Thyroid gland (tissue), 4 donors: ENCODE measurements around the gene GLRX5. TPM values are rescaled to one million over a fixed set of nuclear protein-coding genes. Genes with fewer than 3 reads are reported as not detected.
"Not testable (repeated sequence)": the region's sequence is repeated elsewhere in the genome, so short reads cannot be mapped to it uniquely, and the experiment has no call there.

Experiments used
- DNase-seq, 2 donors: peaks; one replicate each; pipeline ENCODE4 v3.0.0-alpha.2; 2019
- H3K27ac ChIP-seq, 3 donors: fragments of 200-600 bp; sonication (generic); 1 replicate in 2 of 3; 2 replicates in 1 of 3; pipeline ENCODE4 v1.5.1; 2016 to 2019; ENCODE audit warnings: mild to moderate bottlenecking in 1 of 3, moderate library complexity in 1 of 3
- H3K27me3 ChIP-seq: fragments of 200-600 bp; sonication (generic); one replicate; pipeline ENCODE4 v1.5.1; 2019
- H3K36me3 ChIP-seq, 2 donors: fragments of 200-600 bp; sonication (generic); one replicate each; pipeline ENCODE4 v1.5.1; 2016 to 2019
- H3K4me1 ChIP-seq, 2 donors: fragments of 200-600 bp; sonication (generic); one replicate each; pipeline ENCODE4 v1.5.1; 2017 to 2019
- H3K4me3 ChIP-seq, 3 donors: fragments of 200-600 bp; sonication (generic); replicated peaks in 1 of 3; 1 replicate in 2 of 3; 2 replicates in 1 of 3; pipeline ENCODE4 v1.5.1; 2016; ENCODE audit warnings: mild to moderate bottlenecking in 1 of 3
- H3K9me3 ChIP-seq: fragments of 200-600 bp; sonication (generic); one replicate; pipeline ENCODE4 v1.5.1; 2017
- POLR2A ChIP-seq, 2 donors: fragments of 450-650 bp; IDR thresholded peaks; one replicate each; pipeline ENCODE4 v1.6.1; 2017; ENCODE audit warnings: antibody characterized with exemption in 2 of 2, mild to moderate bottlenecking in 2 of 2, moderate library complexity in 1 of 2
- WGBS, 2 donors: methylation state at CpG; one replicate each; pipeline ENCODE4 v1.1.5; 2017; 5-methylcytosine and 5-hydroxymethylcytosine counted together
- intact Hi-C: fragments of 100-400 bp; cut with DNase I; formaldehyde crosslinking; loops from one replicate; pipeline ENCODE4 v1.15.1; 2023
- total RNA-seq, 4 donors: library from RNA; depleted of rRNA; stranded (reverse); fragments of >200 nt; gene quantifications; one replicate each; pipeline ENCODE4 v1.2.3, GENCODE V29; 2016
- TF ChIP-seq, protein P1 (sequence below), 6 experiments: fragments of 200-600 bp in 3 of 6; fragments of 450-650 bp in 3 of 6; sonication (generic) in 3 of 6; IDR thresholded peaks; one replicate each; pipeline ENCODE4 v1.5.1; 2016 to 2019; ENCODE audit warnings: antibody characterized with exemption in 6 of 6, mild to moderate bottlenecking in 2 of 6, inconsistent platforms in 1 of 6, moderate library complexity in 1 of 6

The GLRX5 gene
- total RNA-seq, 4 donors from 2014 or later, result 33.9 to 64.1 (median 41.3) TPM

- no peak for TF ChIP-seq POLR2A (IDR thresholded peaks at IDR 0.05)
- TF ChIP-seq, protein P1, sequence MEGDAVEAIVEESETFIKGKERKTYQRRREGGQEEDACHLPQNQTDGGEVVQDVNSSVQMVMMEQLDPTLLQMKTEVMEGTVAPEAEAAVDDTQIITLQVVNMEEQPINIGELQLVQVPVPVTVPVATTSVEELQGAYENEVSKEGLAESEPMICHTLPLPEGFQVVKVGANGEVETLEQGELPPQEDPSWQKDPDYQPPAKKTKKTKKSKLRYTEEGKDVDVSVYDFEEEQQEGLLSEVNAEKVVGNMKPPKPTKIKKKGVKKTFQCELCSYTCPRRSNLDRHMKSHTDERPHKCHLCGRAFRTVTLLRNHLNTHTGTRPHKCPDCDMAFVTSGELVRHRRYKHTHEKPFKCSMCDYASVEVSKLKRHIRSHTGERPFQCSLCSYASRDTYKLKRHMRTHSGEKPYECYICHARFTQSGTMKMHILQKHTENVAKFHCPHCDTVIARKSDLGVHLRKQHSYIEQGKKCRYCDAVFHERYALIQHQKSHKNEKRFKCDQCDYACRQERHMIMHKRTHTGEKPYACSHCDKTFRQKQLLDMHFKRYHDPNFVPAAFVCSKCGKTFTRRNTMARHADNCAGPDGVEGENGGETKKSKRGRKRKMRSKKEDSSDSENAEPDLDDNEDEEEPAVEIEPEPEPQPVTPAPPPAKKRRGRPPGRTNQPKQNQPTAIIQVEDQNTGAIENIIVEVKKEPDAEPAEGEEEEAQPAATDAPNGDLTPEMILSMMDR (IDR thresholded peaks at IDR 0.05), result no peak
- 95 to 97% methylated on average over 7 of the region's 7 CpGs for WGBS, 2 donors
- Histone ChIP-seq H3K27ac (no peak overlapping the region), H3K27me3 (no peaks in the 10 kb centered on the region), H3K4me3 (no peak overlapping the region), H3K4me1 (no peaks in the 10 kb centered on the region), H3K9me3 (no peaks in the 10 kb centered on the region), H3K36me3 (no peaks in the 10 kb centered on the region)
- intact Hi-C loops, result no loop called here
- no peak for DNase-seq
Measured at GRCh38 chr14:95573313-95573712, 38.5 kb downstream of the GLRX5 start.

DNA sequence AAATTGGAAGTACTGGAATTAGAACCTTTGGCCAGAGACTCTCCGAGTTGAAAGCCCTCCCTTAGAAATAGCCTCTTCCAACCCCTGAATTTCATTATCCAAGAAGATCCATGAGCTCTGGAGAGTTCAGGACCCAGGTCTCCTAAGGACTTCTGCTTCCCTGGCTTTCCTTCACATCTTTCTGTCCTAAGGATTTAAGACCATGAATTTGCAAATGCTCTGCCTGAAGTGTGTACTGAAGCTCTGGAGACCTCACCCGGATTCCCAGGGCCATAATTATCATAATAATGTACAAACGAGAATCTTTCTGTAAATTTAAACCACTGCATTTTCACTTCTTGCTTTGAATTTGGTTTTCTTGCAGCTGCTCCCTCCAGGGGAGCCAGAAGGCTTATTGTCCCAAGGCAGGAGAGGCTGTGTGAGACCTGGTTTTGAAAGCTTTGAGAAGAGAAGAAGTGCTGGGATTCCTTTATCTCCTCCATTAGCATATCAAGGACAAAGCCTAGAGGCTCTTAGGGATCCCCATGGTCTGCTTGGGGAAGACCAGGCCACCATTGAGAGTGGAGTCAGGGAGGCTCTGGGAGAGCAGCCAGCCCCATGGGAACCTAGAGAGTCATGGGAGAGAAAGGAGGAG is 41.1 kb downstream of the GLRX5 start:
- no peaks in the 10 kb centered on the region for H3K9me3 ChIP-seq
- no peak for DNase-seq
- no peak overlapping the region for H3K27ac ChIP-seq
- intact Hi-C loops, result no loop called here
- TF ChIP-seq POLR2A (IDR thresholded peaks at IDR 0.05), result no peak
- TF ChIP-seq, protein P1 (IDR thresholded peaks at IDR 0.05), result no peak
- H3K4me1 ChIP-seq, result no peaks in the 10 kb centered on the region
- H3K27me3 ChIP-seq, result no peaks in the 10 kb centered on the region
- WGBS, 2 donors, result 39 to 43% methylated on average over 3 of the region's 3 CpGs
- no peak overlapping the region for H3K4me3 ChIP-seq
- H3K36me3 ChIP-seq, result no peaks in the 10 kb centered on the region

GRCh38 chr14:95577067-95577800 is 42.4 kb downstream of the GLRX5 start:
- no peak for DNase-seq
- Histone ChIP-seq H3K27ac (no peak overlapping the region), H3K36me3 (no peaks in the 10 kb centered on the region), H3K9me3 (no peaks in the 10 kb centered on the region), H3K27me3 (no peaks in the 10 kb centered on the region), H3K4me1 (no peaks in the 10 kb centered on the region), H3K4me3 (no peak overlapping the region)
- intact Hi-C loops, result no loop called here
- WGBS, 2 donors, result 77 to 78% methylated on average over 12 of the region's 12 CpGs
- TF ChIP-seq, protein P1 (IDR thresholded peaks at IDR 0.05), result no peak
- TF ChIP-seq POLR2A (IDR thresholded peaks at IDR 0.05), result no peak

GRCh38 chr14:95577870-95578269 is 43.0 kb downstream of the GLRX5 start:
- intact Hi-C loops, result no loop called here
- no peak overlapping the region for H3K27ac ChIP-seq

GRCh38 chr14:95583836-95584617 is 49.2 kb downstream of the GLRX5 start:
- H3K27me3 ChIP-seq, H3K4me1 ChIP-seq, H3K9me3 ChIP-seq, H3K4me3 ChIP-seq, H3K27ac ChIP-seq, intact Hi-C loops, DNase-seq, H3K36me3 ChIP-seq: not testable (repeated sequence)
- WGBS, 2 donors, result 85 to 88% methylated on average over 8 of the region's 8 CpGs

More at GRCh38 chr14:95577870-95578269, 43.0 kb downstream of the GLRX5 start:
- H3K4me1 ChIP-seq, result no peaks in the 10 kb centered on the region
- H3K36me3 ChIP-seq, result no peaks in the 10 kb centered on the region
- no peak overlapping the region for H3K4me3 ChIP-seq
- TF ChIP-seq POLR2A (IDR thresholded peaks at IDR 0.05), result no peak
- TF ChIP-seq, protein P1 (IDR thresholded peaks at IDR 0.05), result no peak
- H3K9me3 ChIP-seq, result no peaks in the 10 kb centered on the region
- DNase-seq, result no peak
- H3K27me3 ChIP-seq, result no peaks in the 10 kb centered on the region
- WGBS, 2 donors, result 9 to 10% methylated on average over 3 of the region's 3 CpGs
